Jurkat, Clone E6-1 (cell line): ENCODE results near the gene NR1D1.

Experiments used
- DNase-seq: peaks from one replicate; pipeline ENCODE4 v3.0.0-alpha.2; 2011; ENCODE audit warnings: low read depth, low spot score
- H3K4me3 ChIP-seq: 2 replicates; pipeline ENCODE4 v1.5.1; 2011; ENCODE audit warnings: mild to moderate bottlenecking, low read length, control low read depth, moderate library complexity

The NR1D1 gene

DNA sequence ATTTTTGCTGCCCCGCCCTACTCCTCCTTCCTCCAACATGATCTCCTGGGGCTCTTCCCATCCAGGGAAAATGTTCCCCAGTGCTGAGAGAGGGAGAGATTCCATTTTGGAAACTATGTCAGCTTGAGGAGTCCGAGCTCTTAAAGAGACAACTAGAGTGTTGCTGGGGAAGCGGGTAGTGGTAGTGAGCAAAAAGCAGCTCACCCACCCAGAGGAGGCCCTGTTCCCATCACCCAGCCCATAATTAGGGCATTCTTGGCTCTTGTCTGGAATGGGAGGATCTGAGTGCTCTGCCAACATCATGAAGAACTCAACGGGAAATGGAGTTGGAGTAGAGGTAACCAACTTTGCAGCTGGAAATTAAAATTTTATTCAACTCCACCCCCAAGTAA is 12.3 kb upstream of the NR1D1 start:
- DNase-seq: no peak
- H3K4me3 ChIP-seq: no peak overlapping the region

DNA sequence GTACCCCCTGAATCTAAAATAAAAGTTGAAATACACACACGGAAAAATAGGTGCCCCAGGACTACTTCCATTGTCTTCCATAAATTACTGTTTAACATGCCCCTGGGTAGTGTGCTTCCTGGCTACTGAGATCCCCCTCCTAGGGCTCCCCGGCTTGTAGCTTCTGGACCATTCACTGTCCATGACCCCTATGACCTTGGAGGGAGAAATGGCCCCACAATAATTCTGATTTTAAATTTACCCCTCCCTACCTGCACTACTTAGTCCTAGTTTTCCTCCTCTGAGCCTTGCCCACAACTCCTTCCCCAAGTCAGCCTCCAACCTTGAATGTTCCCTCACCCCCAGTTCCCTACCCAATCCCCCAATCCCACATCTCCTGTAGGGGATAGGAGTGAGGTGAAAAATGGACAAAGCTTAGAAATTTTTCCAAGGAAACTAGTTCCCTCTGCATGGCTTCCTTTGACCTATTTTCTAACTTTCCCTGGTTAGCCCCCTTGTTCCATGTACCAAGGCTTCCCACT is 11.9 kb upstream of the NR1D1 start:
- no peak overlapping the region for H3K4me3 ChIP-seq
- no peak for DNase-seq

DNA sequence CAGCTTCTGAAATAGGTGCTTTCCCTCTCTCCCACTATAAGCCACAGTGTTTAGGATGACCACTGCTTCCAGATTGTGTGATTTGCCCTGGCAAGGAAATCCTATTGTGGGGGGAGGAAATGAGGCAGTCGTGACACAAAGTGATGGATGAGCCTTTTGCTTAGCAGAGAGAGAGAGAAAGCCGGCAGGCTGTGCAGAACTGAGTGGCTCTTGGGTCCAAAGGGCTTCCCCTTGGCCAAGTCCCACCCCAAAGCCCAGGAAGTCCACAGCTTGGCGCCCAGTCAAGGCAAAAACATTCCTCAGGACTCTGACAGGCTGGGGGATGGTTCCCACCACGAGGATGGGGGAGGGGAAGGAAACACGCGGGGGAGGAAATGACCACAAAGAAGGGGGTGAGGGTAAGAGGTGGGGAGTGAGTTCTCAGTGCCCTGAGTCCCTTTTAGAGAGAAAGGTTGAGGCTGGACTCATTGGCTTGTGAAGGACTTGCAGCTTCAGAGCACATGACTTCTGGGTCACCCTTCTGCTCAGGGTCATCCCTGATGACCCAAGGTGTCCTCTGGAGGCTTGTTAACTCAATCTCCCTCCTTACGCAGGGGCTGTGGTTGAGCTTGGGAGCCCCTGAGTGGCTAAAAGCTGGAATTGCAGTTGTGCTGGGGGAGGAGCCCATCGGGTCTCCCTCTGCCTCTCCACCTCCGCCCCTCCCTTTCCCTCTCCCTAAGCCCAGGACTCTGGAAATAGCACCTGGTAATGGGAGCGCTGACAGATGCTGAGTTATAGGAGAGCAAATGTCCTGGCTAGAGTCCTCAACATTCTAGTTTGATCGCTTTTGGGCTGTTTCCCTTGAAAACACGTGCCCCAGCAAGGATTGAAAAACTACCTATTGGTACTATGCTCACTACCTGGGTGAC is 11.1 kb upstream of the NR1D1 start:
- peak; percentile 79 for DNase-seq
- H3K4me3 ChIP-seq: peak overlapping the region; percentile 36

DNA sequence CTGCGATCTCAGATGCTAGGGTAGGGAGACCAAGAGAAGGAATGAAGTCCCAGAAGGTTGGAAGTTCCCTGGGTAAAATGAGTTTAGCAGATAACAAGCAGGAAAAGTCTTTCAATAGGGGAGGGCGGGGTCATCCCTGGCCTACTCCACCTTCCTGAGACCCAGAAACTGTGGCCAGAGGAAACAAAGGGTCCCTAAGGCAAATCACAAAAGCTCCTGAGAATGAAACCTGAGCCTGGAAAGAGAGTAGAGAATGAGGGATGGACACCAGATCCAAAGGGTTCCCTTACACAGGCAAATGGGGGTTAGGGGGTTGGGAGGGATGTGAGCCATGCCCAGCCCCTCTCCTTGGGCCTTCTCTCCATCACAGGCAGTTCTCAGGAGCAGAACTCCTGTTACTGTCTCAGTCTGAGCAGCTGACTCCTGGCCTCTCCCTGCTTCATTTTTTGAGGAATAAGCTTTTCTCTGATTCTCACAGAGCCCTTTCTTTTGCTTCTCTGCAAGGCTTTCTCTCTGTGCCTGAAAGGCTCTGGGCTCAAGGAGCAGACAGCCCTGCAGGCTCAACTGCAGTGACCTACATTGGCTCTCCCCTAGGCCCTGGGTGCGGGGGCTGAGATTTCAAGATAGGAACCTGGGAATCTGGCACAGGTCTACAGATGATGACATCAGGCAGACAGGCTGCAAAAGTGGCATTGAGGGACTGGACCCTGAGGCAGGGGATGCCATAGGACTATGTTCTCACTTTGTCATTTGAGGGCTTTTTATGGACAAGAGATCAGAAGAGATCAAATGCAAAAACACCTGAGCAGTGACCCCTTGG is 9.8 kb upstream of the NR1D1 start:
- DNase-seq: no peak
- H3K4me3 ChIP-seq: no peak overlapping the region

DNA sequence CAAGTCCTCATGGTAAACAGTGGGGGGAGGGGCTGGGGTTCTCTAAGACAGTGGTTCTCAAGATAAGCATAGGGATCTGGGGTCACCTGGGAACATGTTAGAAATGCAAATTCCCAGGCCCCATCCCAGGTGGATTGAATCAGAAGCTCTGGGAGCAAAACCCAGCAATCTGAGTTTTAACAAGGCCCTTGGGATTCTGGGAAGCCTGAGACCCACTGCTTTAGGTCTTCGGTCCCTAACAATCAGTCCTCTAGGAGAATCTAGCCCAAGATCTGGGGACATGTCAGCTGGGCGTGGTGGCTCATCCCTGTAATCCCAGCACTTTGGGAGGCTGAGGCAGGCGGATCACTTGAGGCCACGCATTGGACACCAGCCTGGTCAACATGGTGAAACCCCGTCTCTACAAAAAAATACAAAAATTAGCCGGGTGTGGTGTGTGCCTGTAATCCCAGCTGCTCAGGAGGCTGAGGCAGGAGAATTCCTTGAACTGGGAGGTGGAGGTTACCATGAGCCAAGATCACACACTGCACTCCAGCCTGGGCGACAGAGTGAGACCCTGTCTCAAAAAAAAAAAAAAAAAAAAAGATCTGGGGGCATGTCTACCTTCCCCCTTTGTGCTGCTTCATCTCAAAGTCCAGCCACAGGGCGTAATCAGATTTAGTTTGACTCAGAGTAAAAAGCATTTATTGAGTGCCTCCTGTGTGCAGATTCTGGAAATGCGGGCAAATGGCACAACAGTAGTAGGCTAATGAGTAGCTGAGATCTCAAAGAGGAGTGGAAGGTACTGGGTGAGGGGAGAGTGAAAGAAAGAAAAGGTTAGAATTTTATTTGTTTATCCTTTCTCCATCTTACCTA is 8.8 kb upstream of the NR1D1 start:
- DNase-seq: no peak

DNA sequence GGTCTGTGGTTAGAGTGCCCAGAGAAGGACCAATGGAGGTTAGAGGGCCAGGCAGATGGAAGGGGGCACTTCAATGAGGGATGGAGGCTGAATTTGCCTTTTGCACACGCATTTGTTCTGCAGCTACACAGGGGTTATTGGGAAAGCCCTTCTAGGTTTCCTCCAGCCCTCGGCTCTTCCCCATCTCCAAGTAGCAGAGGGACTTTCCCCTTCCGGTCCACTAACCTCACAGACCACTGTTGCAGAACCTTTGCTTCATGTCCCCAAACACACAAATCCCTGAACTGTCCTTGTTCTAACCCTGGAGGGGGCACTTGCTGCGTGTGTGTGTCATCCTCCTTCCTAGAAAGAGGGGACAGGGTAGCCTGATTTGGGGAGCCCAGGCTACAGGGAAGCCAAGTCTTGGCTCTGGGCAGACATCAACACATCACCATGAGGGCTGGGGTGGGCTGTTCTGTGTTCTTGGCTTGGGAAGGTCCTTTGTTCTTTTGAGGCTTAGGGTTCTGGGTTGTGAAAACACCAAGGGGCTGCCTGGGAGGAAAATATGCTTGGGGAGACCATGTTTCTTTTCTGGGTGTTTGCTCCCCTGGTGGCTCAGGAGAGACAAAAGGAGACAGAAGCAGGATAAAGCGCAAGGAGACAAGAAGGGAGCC is 7.3 kb upstream of the NR1D1 start:
- DNase-seq: no peak
- no peak overlapping the region for H3K4me3 ChIP-seq

More for the DNA sequence above, 8.8 kb upstream of the NR1D1 start:
- H3K4me3 ChIP-seq: no peak overlapping the region

DNA sequence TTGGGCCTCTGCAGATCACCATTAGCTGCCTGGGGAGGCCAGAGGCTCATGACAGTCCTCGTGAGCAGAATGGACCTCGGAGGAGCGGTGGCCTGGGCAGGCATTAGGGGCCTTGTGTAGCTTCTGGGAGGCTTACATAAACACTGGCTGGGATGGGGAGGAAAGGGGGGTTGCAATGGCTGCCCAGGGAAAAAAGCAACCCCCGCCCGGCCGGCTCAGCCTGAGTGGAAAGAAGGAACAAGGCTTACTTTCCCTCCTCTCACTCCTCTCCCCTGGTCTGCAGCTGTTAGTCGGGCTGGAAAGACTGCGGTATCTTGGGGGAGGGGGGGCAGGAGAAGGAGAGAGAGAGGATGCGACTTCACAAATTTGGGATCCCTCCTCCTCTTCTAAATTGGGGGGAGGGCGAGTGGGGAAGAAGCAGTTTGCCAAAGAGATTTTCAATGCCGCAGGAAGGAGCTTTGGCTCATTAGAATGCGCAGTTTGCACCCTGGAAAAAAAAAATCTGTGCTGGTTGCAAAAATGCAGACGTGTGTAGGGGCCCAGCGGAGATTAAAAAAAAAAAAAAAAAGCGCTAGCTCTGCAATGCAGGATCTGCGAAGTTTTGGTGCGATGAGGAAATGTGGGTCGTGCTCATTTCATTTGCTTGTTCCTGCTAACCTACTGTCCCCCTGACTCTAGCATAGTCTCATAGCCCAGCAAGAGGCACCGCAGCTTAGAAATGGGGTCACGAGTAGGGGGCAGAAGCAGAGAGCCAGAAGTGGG is 6.6 kb upstream of the NR1D1 start:
- no peak for DNase-seq
- no peak overlapping the region for H3K4me3 ChIP-seq

DNA sequence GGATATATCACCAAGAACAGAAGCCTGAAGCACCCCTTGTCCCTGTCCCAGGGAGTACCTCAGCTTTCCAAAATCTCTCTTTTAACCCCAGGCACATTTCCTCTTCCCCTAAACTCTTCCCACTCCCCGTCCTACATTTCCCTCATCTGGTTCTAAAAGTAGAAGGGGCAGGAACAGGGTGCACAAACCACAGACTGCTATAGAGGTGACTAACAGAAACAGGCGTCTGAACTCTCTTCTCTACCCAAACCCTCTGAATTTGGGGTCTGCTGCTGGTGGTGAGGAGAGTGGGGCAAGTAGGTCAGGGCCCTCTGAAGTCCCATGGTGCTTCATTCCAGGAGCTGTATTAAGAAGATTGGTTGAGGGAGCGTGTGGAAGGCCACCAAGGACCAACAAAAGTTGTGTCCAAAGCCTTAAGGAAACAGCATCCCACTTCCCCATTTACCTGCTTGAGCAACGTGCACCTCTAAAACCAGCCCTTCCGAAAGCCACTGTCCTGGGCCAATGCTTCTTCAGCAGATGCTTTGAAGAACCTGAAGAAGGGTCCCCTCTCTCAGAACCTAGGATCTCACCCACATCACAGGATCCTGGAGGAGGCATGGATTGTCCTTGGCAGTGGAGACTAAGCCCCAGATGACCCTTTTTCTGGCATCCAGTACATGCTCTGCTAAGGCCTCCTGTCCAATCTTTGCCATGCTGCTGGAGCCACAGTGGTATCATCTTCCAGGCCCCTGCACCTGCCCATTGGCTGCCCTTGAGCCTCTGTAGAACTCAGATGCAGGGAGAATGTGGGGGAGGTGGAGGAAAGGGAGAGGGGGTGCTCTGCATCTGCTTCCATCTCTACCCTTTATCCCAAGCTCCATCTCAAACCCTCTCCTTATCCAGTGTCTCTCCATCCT is 5.7 kb upstream of the NR1D1 start:
- no peak overlapping the region for H3K4me3 ChIP-seq
- no peak for DNase-seq

DNA sequence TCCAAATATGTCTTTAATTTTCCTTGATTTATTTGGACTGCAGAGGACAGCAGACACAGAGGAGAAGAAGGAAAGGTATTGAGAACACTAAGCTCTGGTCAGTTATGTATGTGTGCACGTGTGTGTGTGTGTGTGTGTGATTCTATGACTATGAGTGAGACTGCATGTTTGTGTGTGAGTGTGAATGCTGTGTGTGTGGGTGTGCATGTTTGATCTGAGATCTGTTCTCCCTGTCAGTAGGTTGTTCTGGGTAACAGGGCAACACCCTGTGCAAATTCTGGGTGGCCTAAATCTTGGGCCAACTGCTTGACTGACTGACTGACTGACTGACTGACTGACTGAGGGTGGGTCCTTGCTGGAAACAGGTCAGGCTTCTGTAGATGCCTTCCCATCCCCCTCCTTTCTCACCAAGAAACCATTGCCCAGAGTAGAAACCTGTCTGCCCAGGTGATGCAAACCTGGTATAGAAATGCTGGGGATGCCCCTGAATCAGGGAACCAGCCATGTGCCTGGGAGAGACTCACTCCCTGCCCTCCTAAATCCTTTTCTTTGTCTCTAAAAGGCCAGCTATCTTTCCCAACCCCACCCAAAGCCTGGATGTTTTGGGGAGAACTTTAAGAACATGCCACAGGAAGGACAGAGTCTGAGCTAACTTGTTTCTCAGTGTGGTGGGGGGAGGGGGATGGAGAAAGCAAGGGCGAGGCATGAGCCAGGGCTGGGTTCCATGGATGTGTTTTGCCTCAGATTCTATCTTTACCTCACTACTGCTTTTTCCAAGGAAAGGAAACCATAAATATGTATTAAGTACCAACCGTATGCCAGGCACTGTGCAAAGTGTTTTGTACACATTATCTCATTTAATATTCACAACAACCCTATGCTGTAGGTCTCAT is 4.5 kb upstream of the NR1D1 start:
- DNase-seq: no peak

DNA sequence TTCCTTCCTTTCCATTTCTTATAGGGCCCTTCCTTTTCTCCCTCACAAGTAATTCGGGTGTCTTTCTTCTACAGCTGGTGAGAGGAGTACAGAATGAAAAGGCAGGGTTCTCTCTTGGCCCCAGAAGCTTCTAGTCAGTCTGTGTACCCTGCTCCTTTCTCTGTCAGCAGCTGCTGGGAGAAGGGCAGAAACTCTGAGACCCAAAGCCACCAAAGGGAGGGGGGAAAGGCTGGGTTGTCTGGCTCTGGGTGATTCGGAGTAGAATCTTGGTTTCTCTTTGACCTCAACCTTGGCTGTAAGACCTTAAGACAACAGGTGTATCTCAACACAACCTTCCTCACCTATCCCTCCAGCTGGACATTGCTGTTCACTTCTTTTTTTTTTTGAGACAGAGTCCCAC is 3.3 kb upstream of the NR1D1 start:
- no peak for DNase-seq
- no peak overlapping the region for H3K4me3 ChIP-seq

More for the DNA sequence above, 4.5 kb upstream of the NR1D1 start:
- no peak overlapping the region for H3K4me3 ChIP-seq

DNA sequence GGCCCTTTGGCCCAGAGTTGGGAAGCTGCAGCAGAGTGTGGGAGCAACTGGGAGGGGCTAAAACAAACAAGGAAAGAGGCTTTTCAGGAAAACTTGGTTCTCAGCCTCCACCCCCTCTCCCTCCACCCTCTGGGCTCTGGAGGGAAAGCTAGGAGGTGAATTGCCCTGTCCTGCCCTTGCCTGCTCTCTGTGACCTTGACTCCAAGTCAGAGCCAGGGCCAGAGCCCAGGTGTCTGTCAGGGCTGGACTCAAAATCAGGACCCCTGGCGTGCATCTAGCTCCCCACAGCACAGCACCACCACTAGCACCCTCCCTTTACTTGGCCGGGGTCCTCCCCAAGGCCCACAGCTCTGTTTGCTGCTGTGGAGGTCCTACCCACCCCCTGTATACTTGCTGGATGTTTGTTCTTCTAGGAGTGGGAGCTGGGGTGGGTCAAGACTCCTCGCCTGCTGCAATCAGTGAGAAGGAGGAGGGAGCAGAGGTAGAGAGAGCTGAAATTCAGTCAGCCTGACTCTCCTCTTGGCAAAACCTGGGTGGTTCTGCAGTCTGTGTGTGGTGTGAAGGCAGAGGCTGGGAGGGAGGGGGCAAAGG is 2.8 kb upstream of the NR1D1 start:
- DNase-seq: no peak
- no peak overlapping the region for H3K4me3 ChIP-seq

DNA sequence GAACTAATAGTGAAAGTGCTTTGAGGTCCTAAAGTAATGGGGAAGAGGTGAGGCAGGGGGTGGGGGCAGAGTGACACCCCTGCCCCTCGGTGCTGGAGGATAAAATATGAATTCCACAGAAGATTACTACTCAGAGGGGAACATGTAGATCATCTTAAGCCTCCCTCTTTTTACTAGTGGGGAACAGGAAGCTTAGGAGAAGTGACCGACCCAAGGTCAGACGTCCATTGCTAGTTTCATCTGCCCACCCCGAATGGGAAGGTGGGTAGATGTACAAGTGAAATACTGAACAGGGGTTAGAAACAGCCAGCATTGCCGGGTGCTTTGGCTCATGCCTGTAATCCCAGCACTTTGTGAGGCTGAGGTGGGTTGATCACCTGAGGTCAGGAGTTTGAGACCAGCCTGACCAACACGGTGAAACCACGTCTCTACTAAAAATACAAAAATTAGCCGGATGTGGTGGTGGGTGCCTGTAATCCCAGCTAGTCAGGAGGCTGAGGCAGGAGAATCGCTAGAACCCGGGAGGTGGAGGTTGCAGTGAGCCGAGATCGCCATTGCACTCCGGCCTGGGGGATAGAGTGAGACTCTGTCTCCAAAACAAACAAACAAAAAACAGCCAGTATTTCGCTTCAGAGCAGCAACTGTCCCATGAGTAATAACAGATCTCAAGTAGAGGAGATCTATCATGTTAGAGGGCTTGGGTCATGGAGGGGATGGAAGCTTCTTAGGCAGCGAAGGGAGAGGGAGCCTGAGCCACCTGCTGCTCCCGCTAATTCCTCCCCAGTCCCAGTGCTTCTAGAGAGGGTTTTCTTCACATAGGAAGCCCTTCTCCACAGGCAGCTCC is 1.2 kb upstream of the NR1D1 start:
- H3K4me3 ChIP-seq: peak overlapping the region; percentile 82; the same call in 1 of the 2 replicates
- DNase-seq: no peak

DNA sequence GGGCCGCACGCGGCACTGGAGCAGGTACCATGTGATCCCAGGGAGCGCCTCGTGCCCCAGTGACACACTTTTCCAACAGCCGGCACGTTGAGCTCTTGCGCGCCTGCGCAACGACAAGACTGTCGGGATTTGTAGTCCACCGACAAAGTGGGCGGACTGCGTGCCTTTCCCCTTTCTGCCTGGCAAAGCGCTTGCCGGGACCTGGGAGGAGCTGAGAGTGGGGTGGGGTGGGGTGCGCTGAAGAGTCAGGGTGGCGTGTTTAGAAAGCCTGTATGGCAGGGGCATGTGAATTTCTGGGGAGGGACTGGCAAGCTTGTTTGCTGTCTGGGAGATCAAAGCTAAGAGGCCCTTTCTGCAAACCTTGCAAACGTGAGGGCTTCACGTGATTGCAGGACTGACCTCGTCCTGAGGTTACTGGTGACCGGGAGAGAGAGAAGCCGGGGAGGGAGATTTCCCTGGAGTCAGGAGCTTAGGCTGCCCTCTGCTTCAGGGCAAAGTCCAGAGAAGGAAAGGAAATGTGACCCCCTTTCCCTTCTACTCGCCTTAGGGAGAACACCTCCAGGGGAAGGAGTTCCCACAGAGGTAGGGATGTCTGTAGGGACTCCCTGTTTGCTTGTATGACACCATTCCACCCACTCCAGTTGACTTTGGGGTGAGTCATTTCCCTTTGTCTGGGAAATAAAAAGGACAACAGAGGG is 429 bp upstream of the NR1D1 start:
- peak; percentile 96 for DNase-seq

More for the DNA sequence above, 429 bp upstream of the NR1D1 start:
- peak overlapping the region; percentile 82 for H3K4me3 ChIP-seq
